SIG-M5 (cell line): Measurements from ENCODE around the gene ECSCR.
A peak's percentile ranks its signal among the peaks of the same experiment; 100 is the strongest.
"Not testable (repeated sequence)": the region's sequence is repeated elsewhere in the genome, so short reads cannot be mapped to it uniquely, and the experiment has no call there.

Experiments
- DNase-seq: peaks from one replicate; lab custom pipeline; 2025; lab: John Stamatoyannopoulos, UW

The ECSCR gene

GRCh38 chr5:139413963-139414362 is 48.6 kb downstream of the ECSCR start:
- no peak for DNase-seq

GRCh38 chr5:139413153-139413552 is 49.4 kb downstream of the ECSCR start:
- DNase-seq, result no peak

DNA sequence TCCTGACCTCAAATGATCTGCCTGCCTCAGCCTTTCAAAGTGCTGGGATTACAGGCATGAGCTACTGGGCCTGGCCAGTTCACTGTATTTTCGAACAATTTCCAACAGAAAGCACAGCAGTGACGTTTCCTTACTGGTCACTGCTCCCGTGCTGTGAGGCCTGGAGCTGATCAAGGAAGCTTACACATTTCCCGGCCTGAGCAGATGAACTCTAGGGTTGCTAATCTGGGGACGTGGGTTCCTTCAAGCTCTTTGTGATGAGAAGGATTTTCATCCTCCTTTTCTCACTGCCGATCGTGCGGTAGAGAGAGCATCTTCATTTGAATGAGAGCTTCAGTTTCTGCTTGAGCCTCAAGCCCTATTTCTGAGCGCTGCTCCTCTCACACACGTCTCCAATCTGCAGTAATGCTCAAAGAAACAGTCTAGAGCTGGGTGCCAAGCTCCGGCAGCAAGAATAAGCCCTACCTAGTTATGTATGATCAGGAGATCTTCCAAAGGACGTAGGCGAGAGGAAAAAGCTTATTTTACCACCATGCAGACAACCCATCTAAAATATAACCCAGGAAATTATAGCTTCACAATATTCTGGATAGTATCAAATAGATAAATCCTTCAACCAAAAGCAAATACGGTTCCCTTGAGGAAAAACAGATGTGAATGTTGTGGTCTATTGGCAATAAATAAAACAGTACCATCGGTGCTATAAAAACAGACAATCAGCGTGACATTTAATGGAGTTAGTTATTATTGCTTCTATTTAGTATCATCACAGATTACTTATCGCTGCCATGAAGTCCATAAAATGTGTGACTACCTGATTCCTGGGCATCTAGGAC is 51.3 kb downstream of the ECSCR start:
- DNase-seq, result no peak

DNA sequence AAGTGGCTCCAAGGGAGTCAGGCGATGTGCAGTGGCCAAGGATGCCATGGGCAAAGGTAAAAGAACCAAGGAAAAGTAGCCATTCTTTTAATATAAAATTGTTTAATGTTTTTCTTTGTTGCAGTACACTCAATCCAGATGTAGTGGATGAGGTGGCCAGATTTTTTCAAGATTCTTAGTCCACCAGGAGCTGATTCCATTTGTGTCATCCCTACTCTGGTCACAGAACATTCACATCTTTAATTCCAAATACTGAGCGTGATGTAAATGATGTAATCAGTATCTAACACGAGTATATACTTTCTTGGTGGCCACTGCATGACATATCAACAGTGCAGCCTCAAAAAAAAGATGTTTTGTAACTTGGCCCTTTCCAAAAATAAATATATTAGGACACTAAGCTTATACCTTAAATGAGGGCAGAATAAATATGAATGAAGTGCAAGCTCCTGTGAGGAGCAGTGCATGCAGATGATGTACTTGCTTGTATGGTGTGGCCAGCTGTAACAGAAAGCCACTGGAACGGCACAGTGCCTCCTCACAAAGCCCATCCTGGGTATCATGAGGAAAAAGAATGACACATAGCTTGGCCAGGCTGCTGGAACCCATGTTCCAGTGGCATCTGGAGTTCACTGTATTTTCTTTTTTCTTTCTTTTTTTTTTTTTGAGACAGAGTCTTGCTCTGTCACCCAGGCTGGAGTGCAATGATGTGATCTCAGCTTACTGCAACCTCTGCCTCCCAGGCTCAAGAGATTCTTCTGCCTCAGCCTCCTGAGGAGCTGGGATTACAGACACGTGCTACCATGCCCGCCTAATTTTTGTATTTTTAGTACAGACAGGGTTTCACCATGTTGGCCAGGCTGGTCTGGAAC is 52.2 kb downstream of the ECSCR start:
- no peak for DNase-seq

- not testable (repeated sequence) for DNase-seq
Measured at GRCh38 chr5:139409116-139409515, 53.4 kb downstream of the ECSCR start.

- DNase-seq, result no peak
Measured at GRCh38 chr5:139408191-139408590, 54.4 kb downstream of the ECSCR start.

- DNase-seq, result no peak
Measured at GRCh38 chr5:139407517-139407916, 55.0 kb downstream of the ECSCR start.

- DNase-seq, result no peak
Measured at GRCh38 chr5:139406963-139407362, 55.6 kb downstream of the ECSCR start.

- DNase-seq, result no peak
Measured at GRCh38 chr5:139404484-139404840, 58.1 kb downstream of the ECSCR start.

DNA sequence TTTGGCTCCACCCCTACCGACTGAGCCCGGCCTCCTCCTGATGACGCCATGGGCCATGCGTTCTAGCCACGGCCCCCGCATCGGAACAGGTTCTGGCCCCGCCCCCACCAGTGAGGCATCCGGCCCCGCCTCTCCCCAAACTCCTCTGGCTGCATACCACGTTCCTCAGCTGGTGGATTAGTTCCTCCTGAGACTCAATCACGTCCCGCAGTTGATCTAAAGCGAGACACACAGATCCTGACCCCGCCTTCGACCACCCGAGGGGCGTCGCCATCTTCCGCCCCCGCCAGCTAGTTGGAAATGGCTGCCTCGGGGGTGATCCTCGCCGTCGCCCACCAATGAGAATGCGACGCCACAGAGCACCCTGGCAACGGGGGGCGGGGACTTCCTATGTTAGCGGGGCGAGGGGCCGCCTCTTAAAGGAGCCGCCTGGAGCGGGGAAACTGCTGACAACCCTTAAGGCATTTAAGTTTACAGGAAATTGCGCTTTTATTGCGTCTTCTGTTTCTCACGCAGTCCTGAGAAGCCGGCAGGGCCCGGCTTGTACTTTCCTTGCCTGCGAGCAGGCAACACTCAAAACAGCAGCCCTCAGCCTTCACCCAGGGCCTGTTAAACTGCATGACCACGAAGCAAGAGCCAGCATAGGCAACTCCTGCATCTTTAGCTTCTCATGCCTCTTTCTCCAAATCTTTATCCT is 58.6 kb downstream of the ECSCR start, which contains the start of gene SPATA24:
Gene SPATA24 (minus strand): TSS at position 303 of the 697 bp plus-strand sequence. CDS start 29 bp downstream, at position 274.
- peak; percentile 97 for DNase-seq

DNA sequence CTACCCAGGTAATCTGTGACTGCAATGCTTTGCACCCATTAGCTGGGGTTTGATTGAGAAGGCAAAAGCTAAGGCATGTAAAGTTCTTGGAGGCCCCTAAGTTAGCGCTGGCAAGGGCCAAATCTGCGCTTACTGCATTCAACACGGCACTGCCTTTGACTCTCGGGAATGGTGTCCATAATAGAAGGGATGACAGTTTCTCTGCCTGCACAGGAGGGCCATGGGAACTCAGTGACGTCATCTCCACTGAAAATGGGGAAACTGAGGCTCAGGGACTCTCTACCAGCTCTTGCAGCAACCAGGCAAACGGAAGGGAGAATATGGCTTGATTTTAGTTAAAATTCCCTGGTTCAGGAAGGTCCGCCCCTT is 59.1 kb downstream of the ECSCR start:
- no peak for DNase-seq

DNA sequence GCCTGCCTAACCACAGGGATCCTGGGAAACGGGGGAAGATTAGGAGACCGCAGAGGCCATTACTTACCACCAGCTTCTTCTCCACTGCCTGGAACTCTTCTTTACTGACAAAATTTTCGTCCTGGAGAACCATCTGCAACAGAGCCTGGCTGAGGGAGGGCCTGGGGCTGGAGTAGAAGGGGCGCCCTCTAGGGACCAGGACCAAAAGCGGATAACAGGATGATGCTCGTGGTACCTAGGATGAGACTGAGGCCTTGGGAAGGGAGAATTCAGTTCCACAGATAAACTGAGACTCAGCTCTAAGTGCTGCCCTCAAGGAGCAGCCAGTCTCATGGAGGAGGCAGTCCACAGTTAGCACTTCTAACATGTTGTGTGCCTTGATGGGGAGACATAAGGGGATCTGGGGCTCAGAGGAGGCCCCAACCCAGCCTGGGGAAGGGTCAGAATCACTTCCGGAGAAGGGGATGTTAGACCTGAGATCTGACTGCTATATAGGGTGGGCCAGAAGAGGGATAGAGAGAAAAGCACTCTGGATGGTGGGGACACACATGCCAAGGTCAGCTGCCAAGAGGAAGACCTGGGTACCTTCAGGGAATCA is 59.9 kb downstream of the ECSCR start:
- no peak for DNase-seq

DNA sequence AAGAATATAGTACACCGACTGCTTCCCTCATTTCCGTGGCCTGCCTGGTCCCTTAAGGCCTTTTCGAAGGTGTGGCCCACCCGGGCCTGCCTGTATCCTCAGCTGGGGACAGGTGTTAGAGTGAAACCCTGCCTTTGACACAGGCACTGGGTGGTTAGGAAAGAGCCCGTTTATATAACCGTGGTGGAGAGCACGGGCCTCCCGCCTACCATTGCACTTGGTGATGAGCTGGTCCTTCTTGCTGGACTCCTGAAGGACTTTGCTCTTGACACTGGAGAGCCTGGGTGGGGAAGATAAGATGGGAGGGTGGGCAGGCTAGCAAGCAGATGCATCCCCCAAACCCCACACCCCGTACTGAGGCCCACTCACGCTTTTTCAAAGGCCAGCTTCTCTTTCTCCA is 61.0 kb downstream of the ECSCR start:
- no peak for DNase-seq

GRCh38 chr5:139399501-139400121 is 62.9 kb downstream of the ECSCR start:
- DNase-seq, result no peak
